SU-DHL-6 (cell line): ENCODE results near the gene DDB1.

ENCODE experiments used
- EZH2phosphoT487 ChIP-seq: fragments of 200-600 bp; sonication (generic), shearing (Covaris generic); conservative IDR thresholded peaks from 2 replicates; pipeline ENCODE4 v1.6.1; 2018; ENCODE audit warnings: mild to moderate bottlenecking, antibody characterized with exemption, low read length, moderate library complexity, mixed read lengths
- TF ChIP-seq, protein P1 (sequence below): fragments of 200-600 bp; sonication (generic); IDR thresholded peaks from one replicate; pipeline ENCODE4 v1.5.1; 2017; ENCODE audit warnings: antibody characterized with exemption, mild to moderate bottlenecking, low read length, moderate library complexity; ENCODE audit not compliant: insufficient read depth, poor library complexity, severe bottlenecking

DNA sequence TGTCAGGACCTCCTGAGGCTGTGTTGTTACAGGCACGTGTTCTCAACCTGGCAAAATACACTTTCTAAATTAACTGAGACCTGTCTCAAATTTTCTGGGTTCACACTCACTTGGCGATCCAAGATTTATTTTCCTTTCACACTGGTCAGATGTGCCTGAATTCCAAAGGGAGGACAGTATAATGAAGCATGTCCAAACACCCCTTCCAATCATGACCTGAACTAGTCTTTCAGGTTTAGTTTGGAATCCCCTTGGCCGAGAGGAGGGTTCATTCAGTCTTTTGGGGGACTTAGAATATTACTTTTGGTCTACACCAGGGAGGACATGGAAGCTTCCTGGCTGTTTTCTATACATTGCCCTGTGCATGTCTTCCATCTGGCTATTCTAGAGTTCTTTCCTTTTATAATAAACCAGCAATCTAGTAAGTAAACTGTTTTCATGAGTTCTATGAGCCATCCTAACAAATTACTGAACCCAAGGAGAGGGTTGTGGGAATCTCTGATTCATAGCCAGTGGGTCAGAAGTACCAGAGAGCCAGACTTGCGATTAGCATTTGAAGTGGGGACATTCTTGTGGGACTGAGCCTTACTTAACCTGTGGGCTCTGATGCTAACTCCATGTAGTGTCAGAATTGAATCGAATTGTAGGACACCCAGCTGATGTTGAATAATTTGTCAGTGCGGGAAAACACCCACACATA, 44.7 kb upstream of the DDB1 start:
- TF ChIP-seq, protein P1, sequence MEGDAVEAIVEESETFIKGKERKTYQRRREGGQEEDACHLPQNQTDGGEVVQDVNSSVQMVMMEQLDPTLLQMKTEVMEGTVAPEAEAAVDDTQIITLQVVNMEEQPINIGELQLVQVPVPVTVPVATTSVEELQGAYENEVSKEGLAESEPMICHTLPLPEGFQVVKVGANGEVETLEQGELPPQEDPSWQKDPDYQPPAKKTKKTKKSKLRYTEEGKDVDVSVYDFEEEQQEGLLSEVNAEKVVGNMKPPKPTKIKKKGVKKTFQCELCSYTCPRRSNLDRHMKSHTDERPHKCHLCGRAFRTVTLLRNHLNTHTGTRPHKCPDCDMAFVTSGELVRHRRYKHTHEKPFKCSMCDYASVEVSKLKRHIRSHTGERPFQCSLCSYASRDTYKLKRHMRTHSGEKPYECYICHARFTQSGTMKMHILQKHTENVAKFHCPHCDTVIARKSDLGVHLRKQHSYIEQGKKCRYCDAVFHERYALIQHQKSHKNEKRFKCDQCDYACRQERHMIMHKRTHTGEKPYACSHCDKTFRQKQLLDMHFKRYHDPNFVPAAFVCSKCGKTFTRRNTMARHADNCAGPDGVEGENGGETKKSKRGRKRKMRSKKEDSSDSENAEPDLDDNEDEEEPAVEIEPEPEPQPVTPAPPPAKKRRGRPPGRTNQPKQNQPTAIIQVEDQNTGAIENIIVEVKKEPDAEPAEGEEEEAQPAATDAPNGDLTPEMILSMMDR: no peak
- TF ChIP-seq EZH2phosphoT487: no peak
